Natural killer cell (primary cell): ENCODE data around the gene CCL15. TPM values are rescaled to one million over a fixed set of nuclear protein-coding genes. Genes with fewer than 3 reads are reported as not detected.
A peak's percentile ranks its signal among the peaks of the same experiment; 100 is the strongest.
"Not testable (repeated sequence)": the region's sequence is repeated elsewhere in the genome, so short reads cannot be mapped to it uniquely, and the experiment has no call there.

ENCODE experiments used
- ATAC-seq, 3 donors: fragments of 150-1000 bp in 2 of 3; fragments of 200-7000 bp in 1 of 3; cut with Tn5 transposase; 1 replicate in 1 of 3; 2 replicates in 2 of 3; pipeline ENCODE4 v1.10.0; 2021; ENCODE audit warnings: mild to moderate bottlenecking in 2 of 3, moderate library complexity in 2 of 3
- DNase-seq, 2 donors: peaks; one replicate each; pipeline versions ENCODE4 v3.0.0 to v3.0.0-alpha.2; 2013 to 2021; ENCODE audit warnings: mixed read lengths in 1 of 2
- H3K27ac ChIP-seq: one replicate; pipeline ENCODE4 v1.5.1; 2013; ENCODE audit warnings: mild to moderate bottlenecking, low read length
- H3K27me3 ChIP-seq: one replicate; pipeline ENCODE4 v1.6.1; 2013; ENCODE audit warnings: low read length; ENCODE audit not compliant: control insufficient read depth, insufficient read depth
- H3K36me3 ChIP-seq: one replicate; pipeline ENCODE4 v1.6.1; 2013; ENCODE audit warnings: low read length; ENCODE audit not compliant: control insufficient read depth, insufficient read depth
- H3K4me1 ChIP-seq: one replicate; pipeline ENCODE4 v1.6.1; 2013; ENCODE audit warnings: low read length; ENCODE audit not compliant: control insufficient read depth, insufficient read depth
- H3K4me3 ChIP-seq: one replicate; pipeline ENCODE4 v1.5.1; 2013; ENCODE audit warnings: low read length
- H3K9me3 ChIP-seq: one replicate; pipeline ENCODE4 v1.6.1; 2013; ENCODE audit warnings: low read length; ENCODE audit not compliant: control insufficient read depth, insufficient read depth
- H3K27ac Mint-ChIP-seq, 2 donors: one replicate each; pipeline ENCODE4 v1.8.0; 2022; ENCODE audit warnings: mild to moderate bottlenecking in 2 of 2, mixed read lengths in 2 of 2, moderate library complexity in 1 of 2
- H3K27me3 Mint-ChIP-seq, 2 donors: one replicate each; pipeline ENCODE4 v1.8.0; 2022; ENCODE audit warnings: low read depth in 2 of 2, mixed read lengths in 2 of 2
- H3K36me3 Mint-ChIP-seq: one replicate; pipeline ENCODE4 v1.8.0; 2022; ENCODE audit warnings: mixed read lengths
- H3K4me1 Mint-ChIP-seq, 2 donors: one replicate each; pipeline ENCODE4 v1.8.0; 2022; ENCODE audit warnings: mixed read lengths in 2 of 2
- H3K4me3 Mint-ChIP-seq: one replicate; pipeline ENCODE4 v1.8.0; 2022; ENCODE audit warnings: mild to moderate bottlenecking, moderate library complexity, mixed read lengths
- H3K9me3 Mint-ChIP-seq, 2 donors: one replicate each; pipeline ENCODE4 v1.8.0; 2022; ENCODE audit warnings: mixed read lengths in 2 of 2
- WGBS: methylation state at CpG from one replicate; pipeline ENCODE4 v1.1.7; 2013; ENCODE audit warnings: missing lambda C conversion rate; ENCODE audit not compliant: insufficient coverage; 5-methylcytosine and 5-hydroxymethylcytosine counted together
- intact Hi-C: fragments of 100-400 bp; cut with micrococcal nuclease; formaldehyde crosslinking; loops from one replicate; pipeline ENCODE4 v1.14.2; 2022
- total RNA-seq, 4 donors: library from RNA; stranded (reverse); fragments of 120-200 nt in 1 of 4; gene quantifications; one replicate each; pipeline versions ENCODE4 v1.2.3 to v1.2.4, GENCODE V29; 2013 to 2022
- TF ChIP-seq, protein P1 (sequence below): fragments of 200-600 bp; IDR thresholded peaks from one replicate; pipeline ENCODE4 v1.8.0; 2022; ENCODE audit warnings: antibody characterized with exemption

Gene CCL15
- total RNA-seq, 3 donors from 2014 or later (not counting 1 experiment from before 2014, with no cell fraction given) = not detected

GRCh38 chr17:36000732-36001109 is 632 bp downstream of the CCL15 start:
- ATAC-seq = no peak
- no peak overlapping the region for H3K27ac Mint-ChIP-seq
- H3K27me3 Mint-ChIP-seq = no peaks in the 10 kb centered on the region

DNA sequence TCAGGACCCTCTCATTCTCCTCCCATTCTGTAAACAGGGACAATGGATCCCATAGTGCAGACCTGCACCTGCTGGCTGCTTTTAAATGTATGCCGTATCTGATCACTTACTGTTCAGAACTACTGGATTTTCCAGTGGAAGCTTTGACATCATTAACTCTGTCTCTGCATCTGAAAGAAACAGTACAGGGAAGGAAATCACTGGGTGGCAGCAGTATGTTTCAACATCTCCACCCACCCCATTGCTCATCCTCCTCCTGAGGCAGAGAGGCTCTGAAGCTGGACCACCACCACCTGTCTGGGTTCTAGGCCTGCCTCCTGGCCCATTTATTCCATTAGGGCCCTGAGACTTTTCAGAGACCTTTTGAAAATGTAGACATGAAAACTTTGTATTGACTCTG is 2.6 kb downstream of the CCL15 start:
- DNase-seq (no peak), ATAC-seq (no peak)
- H3K4me3 ChIP-seq = no peak overlapping the region
- Mint-ChIP-seq H3K9me3 (no peaks in the 10 kb centered on the region), H3K4me1 (peaks cover 19 to 20% of the 10 kb centered on the region in 2 donors), H3K4me3 (no peak overlapping the region), H3K27ac (peak overlapping the region in 1 of 2 donors; percentile 76), H3K36me3 (no peaks in the 10 kb centered on the region), H3K27me3 (no peaks in the 10 kb centered on the region)
- no peaks in the 10 kb centered on the region for H3K36me3 ChIP-seq
- intact Hi-C loops = no loop called here
- TF ChIP-seq, protein P1, sequence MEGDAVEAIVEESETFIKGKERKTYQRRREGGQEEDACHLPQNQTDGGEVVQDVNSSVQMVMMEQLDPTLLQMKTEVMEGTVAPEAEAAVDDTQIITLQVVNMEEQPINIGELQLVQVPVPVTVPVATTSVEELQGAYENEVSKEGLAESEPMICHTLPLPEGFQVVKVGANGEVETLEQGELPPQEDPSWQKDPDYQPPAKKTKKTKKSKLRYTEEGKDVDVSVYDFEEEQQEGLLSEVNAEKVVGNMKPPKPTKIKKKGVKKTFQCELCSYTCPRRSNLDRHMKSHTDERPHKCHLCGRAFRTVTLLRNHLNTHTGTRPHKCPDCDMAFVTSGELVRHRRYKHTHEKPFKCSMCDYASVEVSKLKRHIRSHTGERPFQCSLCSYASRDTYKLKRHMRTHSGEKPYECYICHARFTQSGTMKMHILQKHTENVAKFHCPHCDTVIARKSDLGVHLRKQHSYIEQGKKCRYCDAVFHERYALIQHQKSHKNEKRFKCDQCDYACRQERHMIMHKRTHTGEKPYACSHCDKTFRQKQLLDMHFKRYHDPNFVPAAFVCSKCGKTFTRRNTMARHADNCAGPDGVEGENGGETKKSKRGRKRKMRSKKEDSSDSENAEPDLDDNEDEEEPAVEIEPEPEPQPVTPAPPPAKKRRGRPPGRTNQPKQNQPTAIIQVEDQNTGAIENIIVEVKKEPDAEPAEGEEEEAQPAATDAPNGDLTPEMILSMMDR = no peak
- no peaks in the 10 kb centered on the region for H3K9me3 ChIP-seq
- 91% methylated on average over 1 of the region's 1 CpG for WGBS
- no peaks in the 10 kb centered on the region for H3K27me3 ChIP-seq
- no peak overlapping the region for H3K27ac ChIP-seq
- no peaks in the 10 kb centered on the region for H3K4me1 ChIP-seq

More at GRCh38 chr17:36000732-36001109, 632 bp downstream of the CCL15 start:
- Histone ChIP-seq H3K27me3 (no peaks in the 10 kb centered on the region), H3K4me3 (no peak overlapping the region), H3K27ac (no peak overlapping the region), H3K9me3 (no peaks in the 10 kb centered on the region), H3K36me3 (no peaks in the 10 kb centered on the region), H3K4me1 (peaks cover 3% of the 10 kb centered on the region)
- intact Hi-C loops = no loop called here
- TF ChIP-seq, protein P1 = no peak
- Mint-ChIP-seq H3K4me1 (peaks cover 32 to 34% of the 10 kb centered on the region in 2 donors), H3K36me3 (no peaks in the 10 kb centered on the region), H3K4me3 (no peak overlapping the region), H3K9me3 (no peaks in the 10 kb centered on the region)
- 95% methylated on average over 6 of the region's 6 CpGs for WGBS
- no peak for DNase-seq

GRCh38 chr17:35998018-35998545 is 3.3 kb downstream of the CCL15 start:
- Mint-ChIP-seq H3K36me3 (no peaks in the 10 kb centered on the region), H3K27me3 (no peaks in the 10 kb centered on the region), H3K9me3 (no peaks in the 10 kb centered on the region), H3K4me3 (no peak overlapping the region), H3K27ac (peak overlapping the region in 1 of 2 donors; percentile 76), H3K4me1 (peaks cover 15 to 18% of the 10 kb centered on the region in 2 donors)
- intact Hi-C loops = no loop called here
- no peak overlapping the region for H3K4me3 ChIP-seq
- H3K27me3 ChIP-seq = no peaks in the 10 kb centered on the region
- ATAC-seq = no peak
- H3K27ac ChIP-seq = no peak overlapping the region
- TF ChIP-seq, protein P1 = no peak
- H3K4me1 ChIP-seq = no peaks in the 10 kb centered on the region
- no peaks in the 10 kb centered on the region for H3K9me3 ChIP-seq
- DNase-seq = no peak
- 83% methylated on average over 11 of the region's 11 CpGs for WGBS
- H3K36me3 ChIP-seq = no peaks in the 10 kb centered on the region

- H3K9me3 ChIP-seq, H3K4me3 Mint-ChIP-seq, H3K4me3 ChIP-seq, ATAC-seq, H3K27me3 Mint-ChIP-seq, H3K27ac ChIP-seq, H3K27ac Mint-ChIP-seq, intact Hi-C loops, H3K36me3 Mint-ChIP-seq, H3K4me1 ChIP-seq, DNase-seq, H3K9me3 Mint-ChIP-seq, H3K27me3 ChIP-seq, H3K36me3 ChIP-seq: not testable (repeated sequence)
- peaks cover 9 to 12% of the 10 kb centered on the region in 2 donors for H3K4me1 Mint-ChIP-seq
- 88% methylated on average over 1 of the region's 2 CpGs for WGBS
Measured at GRCh38 chr17:35995346-35995745, 6.0 kb downstream of the CCL15 start.
